ENCODE measurements around the gene FAM161A.

DNA sequence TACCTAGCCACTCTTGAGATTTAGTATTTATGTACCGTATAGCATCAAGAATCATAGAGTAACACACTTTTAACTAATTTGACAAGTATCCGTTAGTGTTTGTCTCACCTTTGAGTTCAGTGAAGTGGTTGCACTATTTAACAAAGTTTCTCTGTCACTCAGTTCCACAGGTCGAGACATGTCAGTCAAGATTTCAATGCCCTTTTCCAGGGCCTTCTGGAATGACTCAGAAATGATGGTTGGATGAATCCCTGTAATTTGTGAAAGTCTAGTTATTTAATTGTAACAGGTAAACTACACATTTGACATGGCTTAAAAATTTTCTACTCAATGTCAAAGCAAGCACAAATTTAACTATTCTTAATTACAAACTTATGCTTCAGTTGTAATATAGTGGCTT, 24.9 kb upstream of the FAM161A start:
- TF ChIP-seq EZH2 (IDR thresholded peaks at IDR 0.05; ENCODE audit: borderline replicate concordance, insufficient read depth, low read length, poor library complexity, severe bottlenecking) (no peak), EP300 (conservative IDR thresholded peaks at IDR 0.05; ENCODE audit: poor library complexity, severe bottlenecking) (no peak), RAD21 (conservative IDR thresholded peaks at IDR 0.05) (no peak), TAF1 (IDR thresholded peaks at IDR 0.05; ENCODE audit: low read depth) (no peak), POLR2AphosphoS5 (IDR thresholded peaks at IDR 0.05) (no peak), MXI1 (conservative IDR thresholded peaks at IDR 0.05; ENCODE audit: poor library complexity, severe bottlenecking) (no peak), SMC3 (conservative IDR thresholded peaks at IDR 0.05; ENCODE audit: poor library complexity) (no peak)
- TF ChIP-seq, protein P1, sequence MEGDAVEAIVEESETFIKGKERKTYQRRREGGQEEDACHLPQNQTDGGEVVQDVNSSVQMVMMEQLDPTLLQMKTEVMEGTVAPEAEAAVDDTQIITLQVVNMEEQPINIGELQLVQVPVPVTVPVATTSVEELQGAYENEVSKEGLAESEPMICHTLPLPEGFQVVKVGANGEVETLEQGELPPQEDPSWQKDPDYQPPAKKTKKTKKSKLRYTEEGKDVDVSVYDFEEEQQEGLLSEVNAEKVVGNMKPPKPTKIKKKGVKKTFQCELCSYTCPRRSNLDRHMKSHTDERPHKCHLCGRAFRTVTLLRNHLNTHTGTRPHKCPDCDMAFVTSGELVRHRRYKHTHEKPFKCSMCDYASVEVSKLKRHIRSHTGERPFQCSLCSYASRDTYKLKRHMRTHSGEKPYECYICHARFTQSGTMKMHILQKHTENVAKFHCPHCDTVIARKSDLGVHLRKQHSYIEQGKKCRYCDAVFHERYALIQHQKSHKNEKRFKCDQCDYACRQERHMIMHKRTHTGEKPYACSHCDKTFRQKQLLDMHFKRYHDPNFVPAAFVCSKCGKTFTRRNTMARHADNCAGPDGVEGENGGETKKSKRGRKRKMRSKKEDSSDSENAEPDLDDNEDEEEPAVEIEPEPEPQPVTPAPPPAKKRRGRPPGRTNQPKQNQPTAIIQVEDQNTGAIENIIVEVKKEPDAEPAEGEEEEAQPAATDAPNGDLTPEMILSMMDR (IDR thresholded peaks at IDR 0.05; ENCODE audit: poor library complexity, severe bottlenecking), result no peak

Data from neural cell (in vitro differentiated cells).